ENCODE measurements around the gene AFAP1.

AFAP1 gene

GRCh38 chr4:7717946-7718490, 221.6 kb downstream of the AFAP1 start:
- no peak overlapping the region for H3K4me3 ChIP-seq (ENCODE audit: low read length)
- no peak for TF ChIP-seq CTCF (conservative IDR thresholded peaks at IDR 0.05; ENCODE audit: low read depth, low read length)
- no peak for DNase-seq (ENCODE audit: low read depth)

- no peak for DNase-seq (ENCODE audit: low read depth)
- no peak for TF ChIP-seq CTCF (conservative IDR thresholded peaks at IDR 0.05; ENCODE audit: low read depth, low read length)
- no peak overlapping the region for H3K4me3 ChIP-seq (ENCODE audit: low read length)
These were observed 222.5 kb downstream of the AFAP1 start for GRCh38 chr4:7717161-7717560.

GRCh38 chr4:7716010-7716721, 223.5 kb downstream of the AFAP1 start:
- no peak for DNase-seq (ENCODE audit: low read depth)
- no peak for TF ChIP-seq CTCF (conservative IDR thresholded peaks at IDR 0.05; ENCODE audit: low read depth, low read length)
- no peak overlapping the region for H3K4me3 ChIP-seq (ENCODE audit: low read length)

GRCh38 chr4:7715271-7716009, 224.2 kb downstream of the AFAP1 start:
- no peak for TF ChIP-seq CTCF (conservative IDR thresholded peaks at IDR 0.05; ENCODE audit: low read depth, low read length)
- no peak for DNase-seq (ENCODE audit: low read depth)

GRCh38 chr4:7714738-7715137, 224.9 kb downstream of the AFAP1 start:
- no peak for TF ChIP-seq CTCF (conservative IDR thresholded peaks at IDR 0.05; ENCODE audit: low read depth, low read length)
- no peak overlapping the region for H3K4me3 ChIP-seq (ENCODE audit: low read length)
- no peak for DNase-seq (ENCODE audit: low read depth)

More at GRCh38 chr4:7715271-7716009, 224.2 kb downstream of the AFAP1 start:
- no peak overlapping the region for H3K4me3 ChIP-seq (ENCODE audit: low read length)

- DNase-seq (ENCODE audit: low read depth) = no peak
- TF ChIP-seq CTCF (conservative IDR thresholded peaks at IDR 0.05; ENCODE audit: low read depth, low read length) = no peak
- no peak overlapping the region for H3K4me3 ChIP-seq (ENCODE audit: low read length)
These were observed 225.5 kb downstream of the AFAP1 start for GRCh38 chr4:7714176-7714575.

Data from retinal pigment epithelial cell (primary cell).